Psoas muscle (tissue), 8 donors: ENCODE measurements around the gene ZCCHC10. TPM values are rescaled to one million over a fixed set of nuclear protein-coding genes. Genes with fewer than 3 reads are reported as not detected.

ENCODE experiments used
- ATAC-seq, 4 donors: fragments of 200-7000 bp; cut with Tn5 transposase; one replicate each; pipeline ENCODE4 v1.9.1; 2020; ENCODE audit warnings: moderate library complexity in 3 of 4, mild to moderate bottlenecking in 2 of 4
- DNase-seq, 2 donors: peaks; one replicate each; pipeline ENCODE4 v3.0.0-alpha.2; 2020
- H3K27ac ChIP-seq: fragments of 200-600 bp; one replicate; pipeline ENCODE4 v1.8.0; 2022
- H3K27me3 ChIP-seq, 3 donors: fragments of 200-600 bp in 1 of 3; one replicate each; pipeline versions ENCODE4 v1.6.1 to v1.8.0; 2013 to 2022; ENCODE audit warnings: low read length in 2 of 3, mild to moderate bottlenecking in 2 of 3, moderate library complexity in 1 of 3; ENCODE audit not compliant: insufficient read depth in 3 of 3
- H3K36me3 ChIP-seq, 2 donors: fragments of 200-600 bp in 1 of 2; one replicate each; pipeline versions ENCODE4 v1.6.1 to v1.8.0; 2013 to 2022; ENCODE audit warnings: low read depth in 1 of 2, mild to moderate bottlenecking in 1 of 2, moderate library complexity in 1 of 2; ENCODE audit not compliant: insufficient read depth in 1 of 2
- H3K4me1 ChIP-seq: fragments of 200-600 bp; one replicate; pipeline ENCODE4 v1.8.0; 2022
- H3K4me3 ChIP-seq: fragments of 200-600 bp; one replicate; pipeline ENCODE4 v1.8.0; 2022; ENCODE audit warnings: mild to moderate bottlenecking
- H3K9me3 ChIP-seq: fragments of 200-600 bp; one replicate; pipeline ENCODE4 v1.8.0; 2022
- CTCF ChIP-seq: fragments of 200-600 bp; IDR thresholded peaks from one replicate; pipeline ENCODE4 v1.8.0; 2022; ENCODE audit warnings: antibody characterized with exemption
- WGBS, 3 donors: extraction: QIAGEN DNeasy Blood & Tissue Kit; methylation state at CpG; one replicate each; pipeline versions ENCODE4 v1.1.6 to v1.1.7; 2013; 5-methylcytosine and 5-hydroxymethylcytosine counted together
- intact Hi-C, 2 donors: fragments of 100-400 bp; cut with DNase I; formaldehyde crosslinking; loops; one replicate each; pipeline versions ENCODE4 v1.11.0 to v1.14.2; 2022
- polyA plus RNA-seq, 3 donors: library from polyadenylated mRNA; stranded (reverse); fragments of 200-250 nt; gene quantifications; one replicate each; pipeline ENCODE4 v1.2.3, GENCODE V29; 2013
- total RNA-seq, 4 donors: library from RNA; stranded (reverse); fragmentation: NEBNext Ultra II Directional in 2 of 4; extraction: Animal tissue kit (Norgen Biotek cat#: 25700) in 2 of 4; gene quantifications; one replicate each; pipeline versions ENCODE4 v1.2.1 to v1.2.4, GENCODE V29; 2021 to 2023
- donor health status: healthy with polysubstance abuse.
- donor health status: DM: no; HTN: no; CAD: no; lungs with moderate emphysema.
- donor health status: Bipolar disorder and iron deficiency.
- donor health status: healthy.
- donor health status: DM: yes; HTN: yes; CAD: no.
- donor health status: DM: no; HTN: no; CAD: no.
- donor health status: DM: no; HTN: no; CAD: no.
- donor health status: DM: yes; HTN: yes; CAD: no.

The ZCCHC10 gene
- total and polyA plus RNA-seq, 7 donors = 13.6 to 32.5 (median 19.8) TPM

GRCh38 chr5:133054697-133055471 is 28.5 kb upstream of the ZCCHC10 start:
- TF ChIP-seq CTCF = no peak
- H3K36me3 ChIP-seq = no peaks in the 10 kb centered on the region
- DNase-seq = no peak
- H3K4me3 ChIP-seq = peak overlapping the region; percentile 4
- intact Hi-C loops = loop anchor here in 1 of 2 donors (5.0 kb wide), 1 partner anchor 93 kb away; the partner anchor contains the start of gene AFF4
- H3K27ac ChIP-seq = no peak overlapping the region
- 90 to 93% (median 93%) methylated on average over 7 of the region's 7 CpGs for WGBS, 3 donors
- H3K9me3 ChIP-seq = no peaks in the 10 kb centered on the region
- H3K4me1 ChIP-seq = peaks cover 52% of the 10 kb centered on the region
- no peaks in the 10 kb centered on the region for H3K27me3 ChIP-seq
- no peak for ATAC-seq

GRCh38 chr5:133053448-133053847 is 27.1 kb upstream of the ZCCHC10 start:
- Histone ChIP-seq H3K4me3 (peak overlapping the region; percentile 98), H3K27ac (no peak overlapping the region), H3K27me3 (no peaks in the 10 kb centered on the region), H3K9me3 (no peaks in the 10 kb centered on the region), H3K36me3 (no peaks in the 10 kb centered on the region), H3K4me1 (peaks cover 52% of the 10 kb centered on the region)
- 92 to 93% (median 93%) methylated on average over 15 of the region's 15 CpGs for WGBS, 3 donors
- TF ChIP-seq CTCF = no peak
- no peak for ATAC-seq
- DNase-seq = no peak
- intact Hi-C loops = loop anchor here in 1 of 2 donors (5.0 kb wide), 1 partner anchor 91 kb away; the partner anchor contains the start of gene AFF4

- H3K4me3 ChIP-seq = peak overlapping the region; percentile 98
- H3K36me3 ChIP-seq = no peaks in the 10 kb centered on the region
- no peak for TF ChIP-seq CTCF
- no peaks in the 10 kb centered on the region for H3K27me3 ChIP-seq
- H3K27ac ChIP-seq = peak overlapping the region; percentile 100
- peaks cover 47% of the 10 kb centered on the region for H3K4me1 ChIP-seq
- no peaks in the 10 kb centered on the region for H3K9me3 ChIP-seq
- intact Hi-C loops = loop anchor here in 1 of 2 donors (5.0 kb wide), 1 partner anchor 90 kb away; the partner anchor contains the start of gene AFF4
- WGBS, 3 donors = 1 to 2% (median 1%) methylated on average over 51 to 59 of the region's 59 CpGs
- DNase-seq (peak; percentile 64 to 72), ATAC-seq (peak; percentile 32 to 41 (median 37))
Measured at GRCh38 chr5:133052317-133053175, 26.2 kb upstream of the ZCCHC10 start.

- H3K27ac ChIP-seq = peak within 1 kb of the TSS; percentile 100
- H3K36me3 ChIP-seq = no peaks in the 10 kb centered on the region
- H3K4me1 ChIP-seq = peaks cover 39% of the 10 kb centered on the region
- no peaks in the 10 kb centered on the region for H3K9me3 ChIP-seq
- TF ChIP-seq CTCF = no peak
- DNase-seq = peak; percentile 97 to 98
- WGBS, 3 donors = 0 to 1% (median 0%) methylated on average over 63 to 68 of the region's 68 CpGs
- peak; percentile 91 to 92 (median 92) for ATAC-seq
- intact Hi-C loops = loop anchor here in 1 of 2 donors (5.0 kb wide), 1 partner anchor 89 kb away; the partner anchor contains the start of gene AFF4
- peak within 1 kb of the TSS; percentile 98 for H3K4me3 ChIP-seq
- H3K27me3 ChIP-seq = no peaks in the 10 kb centered on the region
Measured at GRCh38 chr5:133051542-133052316, 25.4 kb upstream of the ZCCHC10 start, which contains the start of gene HSPA4. Gene HSPA4 (plus strand): TSS chr5:133052013. CDS start chr5:133052251, 238 bp downstream.
